ENCODE measurements around the gene SLC66A2. TPM values are rescaled to one million over a fixed set of nuclear protein-coding genes. Genes with fewer than 3 reads are reported as not detected.
"Not testable (repeated sequence)": the region's sequence is repeated elsewhere in the genome, so short reads cannot be mapped to it uniquely, and the experiment has no call there.

The SLC66A2 gene
- total RNA-seq, 1 donor: 23.3 TPM

GRCh38 chr18:79866889-79867574, 84.4 kb downstream of the SLC66A2 start:
- H3K4me3 ChIP-seq (ENCODE audit: low read depth, low read length): no peak overlapping the region
- no peak for TF ChIP-seq CTCF (IDR thresholded peaks at IDR 0.05; ENCODE audit: insufficient read depth, low read depth, low read length)
- DNase-seq (ENCODE audit: low read depth): no peak

GRCh38 chr18:79865951-79866350, 85.5 kb downstream of the SLC66A2 start:
- H3K4me3 ChIP-seq (ENCODE audit: low read depth, low read length); DNase-seq (ENCODE audit: low read depth): not testable (repeated sequence)

- DNase-seq (ENCODE audit: low read depth); H3K4me3 ChIP-seq (ENCODE audit: low read depth, low read length): not testable (repeated sequence)
Measured at GRCh38 chr18:79864955-79865354, 86.5 kb downstream of the SLC66A2 start.

- no peak overlapping the region for H3K4me3 ChIP-seq (ENCODE audit: low read depth, low read length)
- no peak for TF ChIP-seq CTCF (IDR thresholded peaks at IDR 0.05; ENCODE audit: insufficient read depth, low read depth, low read length)
- DNase-seq (ENCODE audit: low read depth): no peak
Measured at GRCh38 chr18:79864006-79864725, 87.3 kb downstream of the SLC66A2 start.

GRCh38 chr18:79863161-79864005, 88.1 kb downstream of the SLC66A2 start:
- H3K4me3 ChIP-seq (ENCODE audit: low read depth, low read length): no peak overlapping the region
- no peak for DNase-seq (ENCODE audit: low read depth)
- no peak for TF ChIP-seq CTCF (IDR thresholded peaks at IDR 0.05; ENCODE audit: insufficient read depth, low read depth, low read length)

GRCh38 chr18:79862562-79862961, 88.9 kb downstream of the SLC66A2 start:
- no peak overlapping the region for H3K4me3 ChIP-seq (ENCODE audit: low read depth, low read length)
- no peak for TF ChIP-seq CTCF (IDR thresholded peaks at IDR 0.05; ENCODE audit: insufficient read depth, low read depth, low read length)
- DNase-seq (ENCODE audit: low read depth): no peak

- DNase-seq (ENCODE audit: low read depth): no peak
- TF ChIP-seq CTCF (IDR thresholded peaks at IDR 0.05; ENCODE audit: insufficient read depth, low read depth, low read length): no peak
- H3K4me3 ChIP-seq (ENCODE audit: low read depth, low read length): no peak overlapping the region
Measured at GRCh38 chr18:79861687-79862086, 89.8 kb downstream of the SLC66A2 start.

All from fibroblast of villous mesenchyme (primary cell).